ENCODE results near the gene MRPS2. TPM values are rescaled to one million over a fixed set of nuclear protein-coding genes. Genes with fewer than 3 reads are reported as not detected.

The MRPS2 gene
- polyA plus RNA-seq, 2 of the 4 experiments (the other 2 are of a cell fraction), result 66.9 to 90.1 TPM

- TF ChIP-seq HES2 (IDR thresholded peaks at IDR 0.05) (no peak), RARB (CRISPR knock-in tag; IDR thresholded peaks at IDR 0.05) (no peak)
These were observed 50.5 kb downstream of the MRPS2 start (continued) for GRCh38 chr9:135551031-135551430.

DNA sequence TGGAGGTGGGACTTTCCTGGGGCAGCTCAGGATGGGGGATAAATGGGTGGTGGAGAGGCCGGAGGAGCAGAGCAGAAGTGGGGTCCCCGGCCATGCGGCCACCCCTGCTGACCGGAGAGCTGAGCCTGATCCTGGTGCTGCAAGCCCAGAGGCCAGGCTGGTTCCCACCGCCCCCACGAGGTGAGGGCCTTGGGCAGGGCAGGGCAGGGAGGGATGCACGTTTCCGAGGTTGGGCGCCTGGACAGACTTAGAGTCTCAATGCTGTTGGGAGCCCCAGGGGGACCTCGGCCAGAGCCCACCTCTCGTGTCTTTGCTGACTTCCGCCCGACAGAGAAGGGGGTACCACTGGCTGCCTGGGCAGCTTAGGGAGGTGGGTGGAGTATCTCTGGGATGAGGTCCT, 51.0 kb downstream of the MRPS2 start:
- no peak for TF ChIP-seq NFE2L2 (conservative IDR thresholded peaks at IDR 0.05; ENCODE audit: low read length)
- no peak for TF ChIP-seq ATOH8 (CRISPR knock-in tag; IDR thresholded peaks at IDR 0.05; ENCODE audit: low read depth)
- no peak for TF ChIP-seq RCOR1 (IDR thresholded peaks at IDR 0.05; ENCODE audit: low read depth, low read length)
- TF ChIP-seq, protein P1, sequence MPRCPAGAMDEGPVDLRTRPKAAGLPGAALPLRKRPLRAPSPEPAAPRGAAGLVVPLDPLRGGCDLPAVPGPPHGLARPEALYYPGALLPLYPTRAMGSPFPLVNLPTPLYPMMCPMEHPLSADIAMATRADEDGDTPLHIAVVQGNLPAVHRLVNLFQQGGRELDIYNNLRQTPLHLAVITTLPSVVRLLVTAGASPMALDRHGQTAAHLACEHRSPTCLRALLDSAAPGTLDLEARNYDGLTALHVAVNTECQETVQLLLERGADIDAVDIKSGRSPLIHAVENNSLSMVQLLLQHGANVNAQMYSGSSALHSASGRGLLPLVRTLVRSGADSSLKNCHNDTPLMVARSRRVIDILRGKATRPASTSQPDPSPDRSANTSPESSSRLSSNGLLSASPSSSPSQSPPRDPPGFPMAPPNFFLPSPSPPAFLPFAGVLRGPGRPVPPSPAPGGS (IDR thresholded peaks at IDR 0.05), result no peak
- no peak for TF ChIP-seq ZC3H11A (IDR thresholded peaks at IDR 0.05)
- TF ChIP-seq, protein P2, sequence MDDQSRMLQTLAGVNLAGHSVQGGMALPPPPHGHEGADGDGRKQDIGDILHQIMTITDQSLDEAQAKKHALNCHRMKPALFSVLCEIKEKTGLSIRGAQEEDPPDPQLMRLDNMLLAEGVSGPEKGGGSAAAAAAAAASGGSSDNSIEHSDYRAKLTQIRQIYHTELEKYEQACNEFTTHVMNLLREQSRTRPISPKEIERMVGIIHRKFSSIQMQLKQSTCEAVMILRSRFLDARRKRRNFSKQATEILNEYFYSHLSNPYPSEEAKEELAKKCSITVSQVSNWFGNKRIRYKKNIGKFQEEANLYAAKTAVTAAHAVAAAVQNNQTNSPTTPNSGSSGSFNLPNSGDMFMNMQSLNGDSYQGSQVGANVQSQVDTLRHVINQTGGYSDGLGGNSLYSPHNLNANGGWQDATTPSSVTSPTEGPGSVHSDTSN (IDR thresholded peaks at IDR 0.05), result no peak
- TF ChIP-seq CHD4 (IDR thresholded peaks at IDR 0.05; ENCODE audit: borderline replicate concordance), result no peak
- no peak for TF ChIP-seq SMC3 (IDR thresholded peaks at IDR 0.05)
- TF ChIP-seq KDM5A (IDR thresholded peaks at IDR 0.05), result no peak
- no peak for TF ChIP-seq ESRRA (IDR thresholded peaks at IDR 0.05; ENCODE audit: borderline replicate concordance, low read length)
- TF ChIP-seq HDAC2 (IDR thresholded peaks at IDR 0.05), result no peak
- TF ChIP-seq EHMT2 (IDR thresholded peaks at IDR 0.05; ENCODE audit: low read depth), result no peak
- no peak for TF ChIP-seq RNF2 (IDR thresholded peaks at IDR 0.05; ENCODE audit: borderline replicate concordance, low read depth)
- TF ChIP-seq ZNF302 (CRISPR knock-in tag; IDR thresholded peaks at IDR 0.05), result no peak
- H3K4me3 ChIP-seq, result no peak overlapping the region
- DNase-seq (ENCODE audit: low read depth in 1 of 2, low spot score in 1 of 2) (no peak), ATAC-seq (no peak), FAIRE-seq (no peak)
- CTCF ChIA-PET, result interaction anchor here (0.6 to 1.8 kb wide), 5 partner anchors 11 to 110 kb away, joined by 3 to 4 read pairs (median 3); no protein-coding TSS in a partner anchor
- POLR2A ChIA-PET, result no interaction called here
- no peaks in the 10 kb centered on the region for H3K9me3 ChIP-seq
- 69% methylated on average over 11 of the region's 13 CpGs for WGBS (ENCODE audit: missing lambda C conversion rate)
- H3K4me1 ChIP-seq, result 0 out of 3 replicates have a peak, but pooled peaks cover 2% of the 10 kb centered on the region
- no peak overlapping the region for H3K27ac ChIP-seq
- H3K4me2 ChIP-seq, result no peak overlapping the region

DNA sequence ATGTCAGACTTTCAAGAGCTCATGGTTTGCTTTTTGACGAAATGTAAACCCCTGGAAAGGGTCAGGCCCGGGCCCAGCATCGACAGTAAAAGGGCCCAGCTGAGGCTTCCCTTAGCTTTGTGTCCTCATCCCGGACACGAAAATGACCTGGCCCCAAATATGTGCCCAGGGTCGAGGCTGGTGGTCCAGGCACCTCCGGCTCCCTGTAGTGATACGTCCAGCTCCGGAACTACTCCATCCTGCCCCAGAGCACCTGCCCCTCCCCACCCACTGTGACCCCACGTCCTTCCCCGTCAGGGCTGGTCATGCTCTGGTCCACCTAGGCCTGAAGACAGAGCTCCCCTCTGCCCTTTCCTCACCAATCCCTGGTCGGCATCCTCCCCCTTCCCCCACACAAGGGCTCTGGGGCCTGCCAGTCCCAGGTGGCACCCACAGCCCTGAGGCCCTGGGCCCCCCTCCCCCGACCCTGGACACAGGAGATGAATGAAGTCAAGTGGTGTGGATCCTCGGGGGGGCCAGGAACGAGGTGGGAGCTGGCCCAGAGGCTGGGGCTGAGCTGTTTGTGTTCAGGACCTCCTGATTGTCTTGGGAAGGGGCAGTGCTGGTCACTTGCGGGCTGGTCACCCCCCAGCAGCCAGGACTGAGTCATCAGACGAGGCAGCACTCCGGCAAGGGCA, 51.7 kb downstream of the MRPS2 start:
- FAIRE-seq (no peak), DNase-seq (ENCODE audit: low read depth in 1 of 2, low spot score in 1 of 2) (no peak), ATAC-seq (no peak)
- ChIA-PET POLR2A (no interaction called here), CTCF (interaction anchor here (0.6 to 1.8 kb wide), 8 partner anchors 10 to 1881 kb away, joined by 3 to 4 read pairs (median 3); no protein-coding TSS in a partner anchor)
- H3K4me1 ChIP-seq, result 0 out of 3 replicates have a peak, but pooled peaks cover 2% of the 10 kb centered on the region
- 58% methylated on average over 12 of the region's 18 CpGs for WGBS (ENCODE audit: missing lambda C conversion rate)
- TF ChIP-seq HOXA7 (CRISPR knock-in tag; IDR thresholded peaks at IDR 0.05) (no peak), RARB (CRISPR knock-in tag; IDR thresholded peaks at IDR 0.05) (no peak), NR3C1 (IDR thresholded peaks at IDR 0.05) (no peak), REST (IDR thresholded peaks at IDR 0.05) (no peak), BHLHE40 (IDR thresholded peaks at IDR 0.05; ENCODE audit: low read depth, low read length) (no peak)
- no peak overlapping the region for H3K4me3 ChIP-seq
- no peak overlapping the region for H3K4me2 ChIP-seq
- H3K9me3 ChIP-seq, result no peaks in the 10 kb centered on the region
- no peak overlapping the region for H3K27ac ChIP-seq

Measured in A549 (cell line).